ENCODE results near the gene PLCB3. TPM values are rescaled to one million over a fixed set of nuclear protein-coding genes. Genes with fewer than 3 reads are reported as not detected.
"Not testable (repeated sequence)": the region's sequence is repeated elsewhere in the genome, so short reads cannot be mapped to it uniquely, and the experiment has no call there.

The PLCB3 gene
- total RNA-seq, 1 donor from 2014 or later: 10.9 TPM

DNA sequence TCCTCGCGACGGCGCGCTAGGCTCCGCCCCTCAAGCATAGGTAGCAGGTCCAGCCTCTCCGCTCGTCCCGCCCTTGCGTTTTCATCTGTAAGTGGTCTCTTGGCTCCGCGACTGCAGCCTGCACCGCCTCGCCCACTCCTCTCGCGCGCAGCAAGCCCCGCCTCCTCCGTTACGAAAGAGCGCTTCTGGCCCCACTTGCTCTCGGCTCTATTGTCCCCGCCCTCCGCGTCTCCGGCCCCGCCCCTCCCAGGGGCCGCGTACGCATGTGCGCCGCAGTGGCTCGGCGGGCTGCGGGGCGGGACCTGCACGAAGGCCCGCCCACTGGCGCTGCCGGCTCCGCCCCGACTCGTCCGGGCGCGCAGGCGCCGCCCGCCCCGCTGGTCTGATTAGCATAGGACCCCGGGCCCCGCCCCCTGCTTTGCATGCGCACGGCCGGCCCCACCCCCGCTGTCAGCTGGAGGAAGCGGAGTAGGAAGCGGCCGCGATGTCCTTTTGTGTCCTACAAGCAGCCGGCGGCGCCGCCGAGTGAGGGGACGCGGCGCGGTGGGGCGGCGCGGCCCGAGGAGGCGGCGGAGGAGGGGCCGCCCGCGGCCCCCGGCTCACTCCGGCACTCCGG lies 53.9 kb downstream of the PLCB3 start, which contains the start of gene ESRRA:
Gene ESRRA (plus strand): TSS at position 450 of the 616 bp plus-strand sequence. CDS start 1,656 bp downstream, outside the sequence.
- ATAC-seq: peak; percentile 92
- intact Hi-C loops (cut with DNase I): loop anchor here (1.0 to 2.0 kb wide), 4 partner anchors 20 to 64 kb away; partner anchors contain the start of genes BAD, FKBP2 and GPR137
- peak; percentile 100 for DNase-seq (ENCODE audit: missing footprints)

DNA sequence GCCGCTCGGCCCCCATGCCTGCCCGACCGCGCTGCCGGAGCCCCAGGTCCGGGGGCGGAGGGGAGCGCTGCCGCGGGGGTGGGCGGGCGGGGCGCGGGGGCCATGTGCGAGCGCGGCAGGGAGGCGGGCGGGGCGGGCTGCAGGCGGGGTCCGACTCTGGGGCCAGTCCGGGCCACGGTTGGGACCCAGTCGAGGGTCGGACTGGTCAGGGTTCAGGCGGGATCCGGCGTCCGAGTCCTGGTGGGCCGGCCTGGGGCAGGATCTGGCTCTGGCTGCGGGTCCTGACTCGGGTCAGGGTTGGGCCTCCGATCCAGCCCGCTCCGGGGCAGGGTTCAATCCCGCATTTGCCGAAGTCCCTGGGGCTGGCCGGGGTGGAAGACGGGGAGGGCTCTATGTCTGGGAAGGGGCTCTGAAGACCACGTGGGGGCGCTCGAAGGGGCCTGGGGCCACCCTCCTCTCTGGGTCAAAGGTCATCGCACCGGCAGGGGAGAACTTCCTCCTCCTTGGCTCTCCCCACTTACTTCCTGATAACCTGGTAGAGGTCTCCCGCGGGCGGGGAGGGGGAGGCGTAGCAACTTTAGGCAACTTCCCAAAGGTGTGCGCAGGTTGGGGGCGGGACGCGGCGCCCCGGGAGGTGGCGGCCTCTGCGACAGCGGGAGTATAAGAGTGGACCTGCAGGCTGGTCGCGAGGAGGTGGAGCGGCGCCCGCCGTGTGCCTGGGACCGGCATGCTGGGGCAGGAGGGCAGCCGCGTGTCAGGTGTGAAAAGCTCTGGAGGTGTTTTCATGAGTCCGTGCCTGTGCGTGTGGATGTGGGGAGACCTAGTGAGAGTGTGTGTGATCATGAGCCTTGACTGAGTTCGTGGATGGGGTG lies 54.6 kb downstream of the PLCB3 start:
- intact Hi-C loops (cut with DNase I): loop anchor here (1.0 to 2.0 kb wide), 4 partner anchors 21 to 65 kb away; partner anchors contain the start of genes BAD, FKBP2 and GPR137
- ATAC-seq (peak; percentile 10), DNase-seq (ENCODE audit: missing footprints) (peak; percentile 88)

DNA sequence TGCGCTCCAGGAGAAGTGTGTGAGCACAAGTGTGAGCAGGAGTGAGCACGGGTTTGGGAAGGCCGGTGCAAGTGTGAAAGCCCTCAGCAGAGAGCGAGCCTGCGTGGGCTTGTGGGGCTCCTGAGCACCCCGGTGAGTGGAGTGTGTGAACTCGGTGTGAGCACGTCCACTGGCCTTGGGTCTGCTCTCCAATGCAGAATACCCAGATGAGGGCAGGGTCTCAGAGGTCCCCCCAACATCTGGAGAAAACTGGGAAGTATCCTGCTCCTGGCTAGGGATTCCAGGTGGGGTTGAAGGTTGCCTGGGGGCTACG lies 55.2 kb downstream of the PLCB3 start:
- peak; percentile 64 for DNase-seq (ENCODE audit: missing footprints)
- intact Hi-C loops (cut with DNase I): no loop called here
- ATAC-seq: no peak

DNA sequence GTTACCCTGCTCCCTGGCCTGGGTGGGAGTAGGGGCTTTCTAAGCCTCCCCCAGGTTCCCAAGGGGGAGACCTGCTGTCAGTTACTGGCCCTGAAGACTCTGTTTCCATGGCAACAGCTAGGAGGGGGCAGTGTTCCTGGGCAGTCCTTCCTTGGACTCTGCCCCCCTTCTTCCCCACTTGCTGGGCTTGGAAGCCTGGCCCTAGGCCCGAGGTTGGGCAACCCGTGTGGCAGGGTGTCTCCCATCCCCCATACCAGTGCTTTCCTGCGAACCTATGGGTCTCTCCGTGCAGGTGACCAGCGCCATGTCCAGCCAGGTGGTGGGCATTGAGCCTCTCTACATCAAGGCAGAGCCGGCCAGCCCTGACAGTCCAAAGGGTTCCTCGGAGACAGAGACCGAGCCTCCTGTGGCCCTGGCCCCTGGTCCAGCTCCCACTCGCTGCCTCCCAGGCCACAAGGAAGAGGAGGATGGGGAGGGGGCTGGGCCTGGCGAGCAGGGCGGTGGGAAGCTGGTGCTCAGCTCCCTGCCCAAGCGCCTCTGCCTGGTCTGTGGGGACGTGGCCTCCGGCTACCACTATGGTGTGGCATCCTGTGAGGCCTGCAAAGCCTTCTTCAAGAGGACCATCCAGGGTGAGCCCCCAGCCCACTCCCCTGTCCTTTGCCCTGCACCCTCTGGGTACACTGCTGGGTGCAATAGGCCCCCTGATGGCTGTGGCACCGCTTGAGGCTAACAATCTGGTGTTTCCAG lies 55.7 kb downstream of the PLCB3 start:
- peak; percentile 71 for DNase-seq (ENCODE audit: missing footprints)
- intact Hi-C loops (cut with DNase I): no loop called here
- no peak for ATAC-seq

DNA sequence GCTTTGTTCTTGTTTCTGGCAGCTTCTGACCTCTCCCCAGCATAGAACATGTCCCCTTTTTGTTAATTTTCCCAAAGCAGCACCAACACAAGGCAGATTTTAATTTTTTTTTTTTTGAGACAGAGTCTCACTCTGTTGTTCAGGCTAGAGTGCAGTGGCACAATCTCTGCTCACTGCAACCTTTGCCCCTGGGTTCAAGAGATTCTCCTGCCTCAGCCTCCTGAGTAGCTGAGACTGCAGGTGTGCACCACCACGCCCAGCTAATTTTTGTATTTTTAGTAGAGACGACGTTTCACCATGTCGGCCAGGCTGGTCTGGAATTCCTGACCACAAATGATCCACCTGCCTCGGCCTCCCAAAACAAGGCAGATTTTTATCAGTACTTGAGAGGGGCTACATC lies 56.5 kb downstream of the PLCB3 start:
- peak; percentile 26 for DNase-seq (ENCODE audit: missing footprints)
- ATAC-seq; intact Hi-C loops (cut with DNase I): not testable (repeated sequence)

DNA sequence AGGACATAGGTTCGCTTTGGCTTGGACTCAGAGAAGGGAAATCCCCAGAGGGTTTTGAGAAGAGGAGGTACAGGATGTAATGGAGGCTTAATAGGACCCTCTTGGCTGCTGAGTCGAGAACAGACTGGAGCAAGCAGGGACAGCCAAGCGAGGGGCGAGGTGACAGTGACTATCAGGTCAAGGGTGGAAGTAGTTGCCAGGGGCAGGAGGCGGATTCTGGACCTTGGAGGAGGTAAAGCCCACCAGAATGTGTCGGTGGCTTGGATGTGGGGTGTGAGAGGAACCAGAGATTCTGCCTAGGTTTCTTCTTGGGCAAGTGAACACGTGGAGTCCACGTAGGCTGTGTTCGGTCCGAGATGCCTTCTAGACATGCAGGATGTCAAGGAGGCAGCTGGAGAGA lies 61.6 kb downstream of the PLCB3 start:
- intact Hi-C loops (cut with DNase I): no loop called here
- no peak for DNase-seq (ENCODE audit: missing footprints)
- no peak for ATAC-seq

DNA sequence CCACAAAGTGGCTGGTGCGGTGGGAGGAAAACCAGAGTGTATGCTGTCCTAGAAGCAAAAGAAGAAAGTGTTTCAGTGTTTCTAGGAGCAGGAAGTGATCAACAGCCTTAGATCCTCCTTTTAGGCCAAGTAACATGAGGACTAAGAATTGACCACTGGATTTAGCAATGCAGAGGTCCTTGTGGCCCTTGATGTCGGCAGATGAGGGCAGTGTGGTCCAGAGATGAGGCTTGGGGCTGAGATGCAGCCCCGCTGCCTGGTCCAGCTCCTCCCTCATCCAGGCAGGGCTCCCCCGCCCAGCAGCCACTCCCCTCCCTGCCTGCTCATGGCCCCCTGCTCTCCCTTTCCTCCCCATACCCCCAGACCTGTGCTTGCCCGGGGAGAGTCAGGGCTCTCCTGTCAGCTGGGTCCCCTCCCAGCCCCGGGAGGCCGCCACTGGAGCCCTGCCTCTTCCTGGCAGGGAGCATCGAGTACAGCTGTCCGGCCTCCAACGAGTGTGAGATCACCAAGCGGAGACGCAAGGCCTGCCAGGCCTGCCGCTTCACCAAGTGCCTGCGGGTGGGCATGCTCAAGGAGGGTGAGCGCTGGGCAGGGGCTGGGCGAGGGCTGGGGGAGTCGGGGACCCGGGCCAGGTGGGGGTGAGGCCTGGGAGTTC lies 62.3 kb downstream of the PLCB3 start:
- DNase-seq (ENCODE audit: missing footprints) (peak; percentile 85), ATAC-seq (peak; percentile 15)
- intact Hi-C loops (cut with DNase I): no loop called here

DNA sequence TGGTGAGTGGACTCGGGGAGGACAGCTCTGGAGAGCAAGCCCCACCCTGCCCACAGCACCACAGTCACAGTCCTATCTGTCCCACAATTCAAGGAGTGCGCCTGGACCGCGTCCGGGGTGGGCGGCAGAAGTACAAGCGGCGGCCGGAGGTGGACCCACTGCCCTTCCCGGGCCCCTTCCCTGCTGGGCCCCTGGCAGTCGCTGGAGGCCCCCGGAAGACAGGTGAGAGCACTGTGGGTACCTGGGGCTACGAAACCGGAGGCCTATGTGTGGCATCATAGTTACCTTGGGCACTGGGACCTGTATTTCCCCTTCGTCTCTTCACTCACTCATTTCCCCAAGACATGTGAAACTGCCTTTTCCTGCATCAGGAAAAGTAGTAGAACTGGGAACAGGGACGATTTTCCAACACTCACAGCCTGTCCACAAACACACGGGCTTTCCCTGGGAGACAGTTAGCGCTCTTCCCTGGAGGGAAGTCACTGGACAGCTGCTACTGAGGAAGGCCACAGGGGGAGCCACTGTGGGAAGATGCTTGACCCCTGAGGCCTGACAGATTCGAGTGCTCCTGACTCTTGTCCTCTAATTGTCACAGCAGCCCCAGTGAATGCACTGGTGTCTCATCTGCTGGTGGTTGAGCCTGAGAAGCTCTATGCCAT lies 62.9 kb downstream of the PLCB3 start:
- ATAC-seq: no peak
- no peak for DNase-seq (ENCODE audit: missing footprints)
- intact Hi-C loops (cut with DNase I): no loop called here

DNA sequence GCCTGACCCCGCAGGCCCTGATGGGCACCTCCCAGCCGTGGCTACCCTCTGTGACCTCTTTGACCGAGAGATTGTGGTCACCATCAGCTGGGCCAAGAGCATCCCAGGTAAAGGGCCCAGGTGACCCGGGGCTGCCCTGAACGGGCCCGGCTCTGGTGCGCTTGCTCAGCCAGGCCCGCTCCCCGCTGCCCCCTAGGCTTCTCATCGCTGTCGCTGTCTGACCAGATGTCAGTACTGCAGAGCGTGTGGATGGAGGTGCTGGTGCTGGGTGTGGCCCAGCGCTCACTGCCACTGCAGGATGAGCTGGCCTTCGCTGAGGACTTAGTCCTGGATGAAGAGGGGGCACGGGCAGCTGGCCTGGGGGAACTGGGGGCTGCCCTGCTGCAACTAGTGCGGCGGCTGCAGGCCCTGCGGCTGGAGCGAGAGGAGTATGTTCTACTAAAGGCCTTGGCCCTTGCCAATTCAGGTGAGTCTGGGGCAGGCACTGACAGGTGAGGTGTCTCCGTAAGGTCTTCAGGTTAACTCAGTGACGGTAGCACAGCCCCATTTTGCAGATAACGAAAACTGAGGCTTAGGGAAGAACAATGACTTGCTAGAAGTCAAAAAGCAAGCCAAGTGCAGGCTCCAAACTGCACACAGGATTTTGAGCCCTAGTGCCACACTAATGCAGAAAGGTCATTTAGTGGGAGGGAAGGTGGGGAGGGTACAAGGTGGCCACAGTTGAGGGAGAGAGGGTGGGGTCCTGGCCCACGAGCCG lies 63.7 kb downstream of the PLCB3 start:
- intact Hi-C loops (cut with DNase I): no loop called here
- ATAC-seq: no peak
- DNase-seq (ENCODE audit: missing footprints): no peak

DNA sequence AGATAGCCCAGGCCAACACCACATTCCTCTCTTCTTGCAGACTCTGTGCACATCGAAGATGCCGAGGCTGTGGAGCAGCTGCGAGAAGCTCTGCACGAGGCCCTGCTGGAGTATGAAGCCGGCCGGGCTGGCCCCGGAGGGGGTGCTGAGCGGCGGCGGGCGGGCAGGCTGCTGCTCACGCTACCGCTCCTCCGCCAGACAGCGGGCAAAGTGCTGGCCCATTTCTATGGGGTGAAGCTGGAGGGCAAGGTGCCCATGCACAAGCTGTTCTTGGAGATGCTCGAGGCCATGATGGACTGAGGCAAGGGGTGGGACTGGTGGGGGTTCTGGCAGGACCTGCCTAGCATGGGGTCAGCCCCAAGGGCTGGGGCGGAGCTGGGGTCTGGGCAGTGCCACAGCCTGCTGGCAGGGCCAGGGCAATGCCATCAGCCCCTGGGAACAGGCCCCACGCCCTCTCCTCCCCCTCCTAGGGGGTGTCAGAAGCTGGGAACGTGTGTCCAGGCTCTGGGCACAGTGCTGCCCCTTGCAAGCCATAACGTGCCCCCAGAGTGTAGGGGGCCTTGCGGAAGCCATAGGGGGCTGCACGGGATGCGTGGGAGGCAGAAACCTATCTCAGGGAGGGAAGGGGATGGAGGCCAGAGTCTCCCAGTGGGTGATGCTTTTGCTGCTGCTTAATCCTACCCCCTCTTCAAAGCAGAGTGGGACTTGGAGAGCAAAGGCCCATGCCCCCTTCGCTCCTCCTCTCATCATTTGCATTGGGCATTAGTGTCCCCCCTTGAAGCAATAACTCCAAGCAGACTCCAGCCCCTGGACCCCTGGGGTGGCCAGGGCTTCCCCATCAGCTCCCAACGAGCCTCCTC lies 64.6 kb downstream of the PLCB3 start:
- intact Hi-C loops (cut with DNase I); ATAC-seq; DNase-seq (ENCODE audit: missing footprints): not testable (repeated sequence)

DNA sequence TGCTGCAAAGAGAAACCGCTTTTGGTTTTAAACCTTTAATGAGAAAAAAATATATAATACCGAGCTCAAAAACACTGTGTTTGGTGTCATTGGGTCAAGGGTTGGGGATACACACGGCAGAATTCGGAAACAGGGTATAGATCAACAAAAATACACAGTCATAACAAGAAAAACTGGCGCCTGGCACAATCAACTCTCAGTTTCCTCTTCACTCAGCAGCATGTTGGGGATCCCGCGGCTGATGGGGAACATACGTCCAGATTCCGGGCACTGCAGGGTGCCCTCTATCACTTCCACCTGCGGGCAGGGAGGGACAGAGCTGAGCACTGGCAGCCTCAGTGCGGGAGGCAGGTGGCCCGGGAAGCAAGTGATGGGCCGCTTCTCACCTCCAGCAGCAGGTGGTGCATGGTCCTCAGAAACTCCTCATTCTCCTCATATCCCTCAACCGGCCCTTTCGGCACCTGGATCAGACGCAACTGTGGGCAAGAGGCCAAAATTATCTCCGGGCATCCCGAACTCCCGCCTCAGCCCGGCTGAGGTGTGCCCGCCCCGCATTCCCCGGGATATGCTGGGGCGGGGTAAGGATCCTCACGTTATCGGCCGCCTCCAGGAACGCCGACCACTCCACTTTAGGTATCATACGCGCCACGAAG lies 65.5 kb downstream of the PLCB3 start:
- intact Hi-C loops (cut with DNase I): loop anchor here (1.0 kb wide), 1 partner anchor 46 kb away; no protein-coding TSS in a partner anchor
- no peak for ATAC-seq
- no peak for DNase-seq (ENCODE audit: missing footprints)

DNA sequence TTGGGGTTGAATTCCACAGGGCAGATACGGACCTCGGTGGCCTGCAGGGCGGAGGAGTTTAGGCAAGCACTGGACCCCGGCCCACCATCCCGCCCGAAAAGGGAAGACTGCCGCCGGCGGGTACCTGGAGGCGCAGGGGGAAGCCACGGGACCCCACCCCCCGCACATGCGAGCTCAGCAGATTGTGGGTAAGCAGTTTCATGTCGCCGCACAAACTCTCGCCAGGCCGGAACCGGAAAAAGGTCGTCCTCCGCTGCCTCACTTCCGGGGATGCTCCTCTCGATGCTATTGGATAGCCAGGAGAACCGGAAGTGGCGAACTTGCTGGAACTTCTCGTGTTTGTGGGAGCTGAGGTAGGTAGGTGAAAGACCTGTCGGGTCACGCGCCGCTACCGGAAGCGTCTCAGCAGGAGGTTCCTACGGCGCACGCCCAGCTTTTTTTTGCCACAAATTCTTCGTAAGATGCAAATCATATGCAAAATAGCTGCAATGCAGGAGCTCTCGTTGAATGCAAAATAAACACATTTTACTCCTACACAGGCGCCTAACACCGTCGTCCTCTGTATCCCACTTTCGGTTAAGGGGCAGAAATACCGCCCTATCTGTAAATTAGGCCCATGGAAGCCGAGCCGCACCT lies 66.1 kb downstream of the PLCB3 start, which contains the start of gene TRMT112:
Gene TRMT112 (minus strand): TSS at position 235 of the 636 bp plus-strand sequence. CDS start 33 bp downstream, at position 202.
- DNase-seq (ENCODE audit: missing footprints): peak; percentile 96
- ATAC-seq: peak; percentile 84
- intact Hi-C loops (cut with DNase I): loop anchor here (1.0 kb wide), 1 partner anchor 47 kb away; no protein-coding TSS in a partner anchor

DNA sequence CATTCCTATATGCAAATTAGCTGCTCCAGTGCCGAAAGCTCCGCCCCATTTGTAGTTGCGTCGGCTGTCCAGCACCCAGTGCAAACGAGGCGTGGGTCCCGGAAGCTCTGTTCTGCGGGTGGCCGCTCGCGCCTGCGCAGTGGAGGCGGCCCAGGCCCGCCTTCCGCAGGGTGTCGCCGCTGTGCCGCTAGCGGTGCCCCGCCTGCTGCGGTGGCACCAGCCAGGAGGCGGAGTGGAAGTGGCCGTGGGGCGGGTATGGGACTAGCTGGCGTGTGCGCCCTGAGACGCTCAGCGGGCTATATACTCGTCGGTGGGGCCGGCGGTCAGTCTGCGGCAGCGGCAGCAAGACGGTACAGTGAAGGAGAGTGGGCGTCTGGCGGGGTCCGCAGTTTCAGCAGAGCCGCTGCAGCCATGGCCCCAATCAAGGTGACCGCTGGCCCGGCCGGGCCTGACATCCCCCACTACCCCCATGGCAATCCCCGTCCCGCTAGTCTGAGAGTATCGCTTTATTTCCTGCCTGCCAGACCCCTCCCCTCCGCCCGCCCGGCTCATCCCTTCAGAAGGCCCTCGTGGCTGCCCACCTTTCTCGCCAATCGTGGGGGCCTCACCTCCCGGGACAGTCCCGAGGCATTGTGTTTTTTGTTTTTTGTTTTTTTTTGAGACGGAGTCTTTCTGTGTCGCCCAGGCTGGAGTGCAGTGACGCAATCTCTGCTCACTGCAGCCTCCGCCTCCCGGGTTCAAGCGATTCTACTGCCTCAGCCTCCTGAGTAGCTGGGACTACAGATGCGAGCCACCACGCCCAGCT lies 66.8 kb downstream of the PLCB3 start, which contains the start of gene PRDX5:
Gene PRDX5 (plus strand): TSS at position 161 of the 805 bp plus-strand sequence. CDS start 95 bp downstream, at position 256.
- intact Hi-C loops (cut with DNase I): loop anchor here (1.0 kb wide), 2 partner anchors 37 to 48 kb away; no protein-coding TSS in a partner anchor
- ATAC-seq (peak; percentile 93), DNase-seq (ENCODE audit: missing footprints) (peak; percentile 98)

All from Right ventricle myocardium inferior (tissue), 1 donor.